HEK293 (cell line): ENCODE results near the gene DUSP10.

Experiments
- CTCF ChIA-PET: fragments of 350-600 bp; formaldehyde crosslinking; extraction: SDS; loops from one replicate; lab custom pipeline; 2021; ENCODE audit warnings: antibody characterized with exemption; lab: Yijun Ruan, JAX
- POLR2A ChIA-PET: fragments of 300-600 bp; formaldehyde crosslinking; extraction: SDS; loops from one replicate; lab custom pipeline; 2020; ENCODE audit warnings: antibody characterized with exemption, inconsistent platforms; lab: Yijun Ruan, JAX
- H3K27ac ChIP-seq: fragments of 200-500 bp; sonication (Bioruptor generic); 2 replicates; pipeline ENCODE4 v1.5.1; 2014; ENCODE audit warnings: low read depth, low read length, control low read depth, inconsistent platforms; ENCODE audit errors: extremely low read depth
- H3K36me3 ChIP-seq, 2 experiments: fragments of 200-500 bp in 1 of 2; sonication (Bioruptor generic) in 1 of 2; 1 replicate in 1 of 2; 2 replicates in 1 of 2; pipeline ENCODE4 v1.5.1; 2014 to 2017; ENCODE audit warnings: inconsistent platforms in 2 of 2, low read length in 2 of 2; ENCODE audit not compliant: control insufficient read depth in 2 of 2, insufficient read depth in 1 of 2
- H3K4me1 ChIP-seq: fragments of 200-500 bp; sonication (Bioruptor generic); 2 replicates; pipeline ENCODE4 v1.5.1; 2014; ENCODE audit warnings: mild to moderate bottlenecking, low read length, inconsistent platforms; ENCODE audit not compliant: control insufficient read depth, insufficient read depth
- H3K4me3 ChIP-seq: 2 replicates; pipeline ENCODE4 v1.5.1; 2011; ENCODE audit warnings: low read depth, mild to moderate bottlenecking, control low read depth, low read length, moderate library complexity
- H3K9me3 ChIP-seq: fragments of 200-500 bp; sonication (Bioruptor generic); 2 replicates; pipeline ENCODE4 v1.5.1; 2014; ENCODE audit warnings: low read depth, low read length, inconsistent platforms; ENCODE audit not compliant: control insufficient read depth, insufficient read depth
- HOXA7 ChIP-seq: sonication (generic); formaldehyde crosslinking; IDR thresholded peaks from 2 replicates; pipeline ENCODE4 v1.8.1; 2022; ENCODE audit warnings: missing genetic modification reagents, borderline replicate concordance
- HOXC10 ChIP-seq: sonication (generic); formaldehyde crosslinking; IDR thresholded peaks from 2 replicates; pipeline ENCODE4 v1.8.1; 2023; ENCODE audit warnings: mild to moderate bottlenecking, missing genetic modification reagents
- IKZF3 ChIP-seq: fragments of 450-650 bp; IDR thresholded peaks from 2 replicates; pipeline ENCODE4 v1.5.0; 2018; ENCODE audit warnings: missing biosample characterization, mild to moderate bottlenecking, missing genetic modification characterization, moderate library complexity
- KLF16 ChIP-seq: fragments of 450-650 bp; formaldehyde crosslinking; IDR thresholded peaks from 2 replicates; pipeline ENCODE4 v1.5.1; 2017; ENCODE audit warnings: missing biosample characterization, missing genetic modification characterization
- MEIS1 ChIP-seq: sonication (generic); formaldehyde crosslinking; IDR thresholded peaks from 2 replicates; pipeline ENCODE4 v1.8.1; 2022; ENCODE audit warnings: missing genetic modification reagents, mild to moderate bottlenecking, borderline replicate concordance
- MYNN ChIP-seq: fragments of 450-650 bp; formaldehyde crosslinking; IDR thresholded peaks from 2 replicates; pipeline ENCODE4 v1.5.1; 2016; ENCODE audit warnings: missing biosample characterization, missing genetic modification characterization, borderline replicate concordance
- SCRT1 ChIP-seq: fragments of 450-650 bp; formaldehyde crosslinking; IDR thresholded peaks from 2 replicates; pipeline ENCODE4 v1.5.1; 2016; ENCODE audit warnings: missing biosample characterization, missing genetic modification characterization, borderline replicate concordance
- SCRT2 ChIP-seq: fragments of 450-650 bp; formaldehyde crosslinking; IDR thresholded peaks from 2 replicates; pipeline ENCODE4 v1.5.1; 2016; ENCODE audit warnings: missing biosample characterization, missing genetic modification characterization
- SP7 ChIP-seq: fragments of 450-650 bp; formaldehyde crosslinking; IDR thresholded peaks from 2 replicates; pipeline ENCODE4 v1.5.1; 2016; ENCODE audit warnings: missing biosample characterization, missing genetic modification characterization
- ZBTB21 ChIP-seq: fragments of 450-650 bp; formaldehyde crosslinking; IDR thresholded peaks from 2 replicates; pipeline ENCODE4 v1.5.1; 2017; ENCODE audit warnings: missing biosample characterization, missing genetic modification characterization
- ZBTB6 ChIP-seq: fragments of 450-650 bp; formaldehyde crosslinking; IDR thresholded peaks from 2 replicates; pipeline ENCODE4 v1.5.1; 2017; ENCODE audit warnings: missing biosample characterization, missing genetic modification characterization
- ZFHX2 ChIP-seq: fragments of 450-650 bp; formaldehyde crosslinking; conservative IDR thresholded peaks from 2 replicates; pipeline ENCODE4 v1.5.1; 2016; ENCODE audit warnings: missing biosample characterization, missing genetic modification characterization
- ZNF114 ChIP-seq: fragments of 450-650 bp; formaldehyde crosslinking; IDR thresholded peaks from 2 replicates; pipeline ENCODE4 v1.5.0; 2017; ENCODE audit warnings: missing biosample characterization, missing genetic modification characterization
- ZNF132 ChIP-seq: fragments of 450-650 bp; formaldehyde crosslinking; IDR thresholded peaks from 2 replicates; pipeline ENCODE4 v1.5.1; 2017; ENCODE audit warnings: missing biosample characterization, missing genetic modification characterization, borderline replicate concordance
- ZNF175 ChIP-seq: fragments of 450-650 bp; formaldehyde crosslinking; IDR thresholded peaks from 2 replicates; pipeline ENCODE4 v1.5.1; 2016; ENCODE audit warnings: missing biosample characterization, missing genetic modification characterization
- ZNF19 ChIP-seq: fragments of 450-650 bp; formaldehyde crosslinking; IDR thresholded peaks from 2 replicates; pipeline ENCODE4; 2016; ENCODE audit warnings: missing biosample characterization, missing genetic modification characterization, low read depth
- ZNF202 ChIP-seq: fragments of 450-650 bp; formaldehyde crosslinking; IDR thresholded peaks from 2 replicates; pipeline ENCODE4 v1.5.1; 2016; ENCODE audit warnings: missing biosample characterization, missing genetic modification characterization, borderline replicate concordance
- ZNF239 ChIP-seq: fragments of 450-650 bp; formaldehyde crosslinking; IDR thresholded peaks from 2 replicates; pipeline ENCODE4 v1.5.1; 2016; ENCODE audit warnings: missing biosample characterization, missing genetic modification characterization
- ZNF354C ChIP-seq: fragments of 450-650 bp; formaldehyde crosslinking; IDR thresholded peaks from 2 replicates; pipeline ENCODE4 v1.5.1; 2016; ENCODE audit warnings: missing biosample characterization, missing genetic modification characterization, low read depth, borderline replicate concordance
- ZNF37A ChIP-seq: fragments of 450-650 bp; IDR thresholded peaks from 2 replicates; pipeline ENCODE4 v1.5.1; 2018; ENCODE audit warnings: missing biosample characterization, missing genetic modification characterization
- ZNF530 ChIP-seq: fragments of 450-650 bp; formaldehyde crosslinking; IDR thresholded peaks from 2 replicates; pipeline ENCODE4 v1.5.1; 2016; ENCODE audit warnings: low read depth, missing biosample characterization, missing genetic modification characterization
- ZNF558 ChIP-seq: fragments of 450-650 bp; formaldehyde crosslinking; IDR thresholded peaks from 2 replicates; pipeline ENCODE4 v1.5.1; 2016; ENCODE audit warnings: missing biosample characterization, missing genetic modification characterization
- ZNF701 ChIP-seq: fragments of 450-650 bp; formaldehyde crosslinking; IDR thresholded peaks from 2 replicates; pipeline ENCODE4 v1.5.1; 2016; ENCODE audit warnings: missing biosample characterization, missing genetic modification characterization
- ZNF830 ChIP-seq: fragments of 450-650 bp; IDR thresholded peaks from 2 replicates; pipeline ENCODE4 v1.5.0; 2018; ENCODE audit warnings: missing biosample characterization, missing genetic modification characterization, low read depth, mild to moderate bottlenecking, moderate library complexity
- ZNF837 ChIP-seq: fragments of 450-650 bp; formaldehyde crosslinking; IDR thresholded peaks from 2 replicates; pipeline ENCODE4 v1.5.1; 2016; ENCODE audit warnings: missing biosample characterization, missing genetic modification characterization
- ZSCAN16 ChIP-seq: fragments of 450-650 bp; formaldehyde crosslinking; IDR thresholded peaks from 2 replicates; pipeline ENCODE4 v1.5.1; 2016; ENCODE audit warnings: missing biosample characterization, missing genetic modification characterization
- TF ChIP-seq, protein P1 (sequence below): fragments of 450-650 bp; formaldehyde crosslinking; IDR thresholded peaks from 2 replicates; pipeline ENCODE4 v1.5.1; 2016; ENCODE audit warnings: missing biosample characterization, missing genetic modification characterization
- TF ChIP-seq, protein P2 (sequence below): fragments of 450-650 bp; formaldehyde crosslinking; IDR thresholded peaks from 2 replicates; pipeline ENCODE4 v1.5.1; 2016; ENCODE audit warnings: missing biosample characterization, missing genetic modification characterization
- TF ChIP-seq, protein P3 (sequence below): fragments of 450-650 bp; formaldehyde crosslinking; conservative IDR thresholded peaks from 2 replicates; pipeline ENCODE4 v1.5.1; 2016; ENCODE audit warnings: low read depth, missing biosample characterization, missing genetic modification characterization

The DUSP10 gene

DNA sequence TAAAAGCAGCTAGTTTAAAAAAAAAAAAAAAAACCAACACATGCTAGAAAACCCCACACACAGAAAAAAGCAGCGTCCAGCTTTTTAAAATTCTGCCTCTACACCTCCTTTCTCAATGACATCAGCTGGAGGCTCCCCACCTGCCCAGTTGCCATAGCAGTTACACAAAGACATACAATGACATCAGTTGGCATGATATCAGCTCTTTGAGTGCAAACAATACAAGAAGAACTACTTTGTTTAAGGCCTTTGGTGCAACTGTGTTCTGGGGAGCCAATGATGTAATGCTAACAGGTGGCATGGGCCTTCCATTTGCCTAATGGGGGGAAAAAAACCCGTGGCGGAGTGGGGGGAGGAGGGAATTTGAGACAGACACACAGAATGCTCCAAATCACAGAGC, 32.9 kb downstream of the DUSP10 start:
- ChIA-PET CTCF (interaction anchor here (0.7 to 1.6 kb wide), 4 partner anchors 35 to 747 kb away, joined by 3 to 4 read pairs (median 3); no protein-coding TSS in a partner anchor), POLR2A (interaction anchor here (0.7 to 3.4 kb wide), 3 partner anchors 9 to 32 kb away, joined by 6 to 16 read pairs (median 15); partner anchors contain the start of gene DUSP10)
- H3K27ac ChIP-seq, result no peak overlapping the region
- H3K36me3 ChIP-seq, result peaks cover 0 to 13% of the 10 kb centered on the region in 2 experiments; a peak in 1 of 3 replicates
- H3K4me3 ChIP-seq, result no peak overlapping the region
- peaks cover 2% of the 10 kb centered on the region; the same call in 1 of the 2 replicates for H3K4me1 ChIP-seq
- no peaks in the 10 kb centered on the region for H3K9me3 ChIP-seq
- TF ChIP-seq HOXA7 (no peak), SCRT2 (tag by site-specific recombination) (peak; percentile 98), ZNF837 (no peak), SCRT1 (peak; percentile 69), MEIS1 (no peak), MYNN (tag by site-specific recombination) (no peak), ZBTB21 (tag by site-specific recombination) (peak; percentile 95), ZNF530 (tag by site-specific recombination) (no peak), ZNF558 (peak; percentile 74), ZNF239 (tag by site-specific recombination) (no peak), ZNF132 (no peak), ZNF354C (no peak), ZSCAN16 (no peak), ZNF202 (tag by site-specific recombination) (no peak), IKZF3 (tag by site-specific recombination) (peak; percentile 45; the same call in 1 of the 2 replicates), ZNF175 (tag by site-specific recombination) (no peak), SP7 (tag by site-specific recombination) (peak; percentile 92), ZNF114 (no peak), ZNF19 (tag by site-specific recombination) (no peak), ZNF37A (tag by site-specific recombination) (no peak), HOXC10 (CRISPR knock-in tag) (no peak), ZNF701 (tag by site-specific recombination) (no peak), KLF16 (tag by site-specific recombination) (0 out of 2 replicates have a peak, but pooled peaks have one; percentile 38), ZFHX2 (tag by site-specific recombination) (no peak), ZNF830 (tag by site-specific recombination) (no peak), ZBTB6 (tag by site-specific recombination) (no peak)
- TF ChIP-seq, protein P1, sequence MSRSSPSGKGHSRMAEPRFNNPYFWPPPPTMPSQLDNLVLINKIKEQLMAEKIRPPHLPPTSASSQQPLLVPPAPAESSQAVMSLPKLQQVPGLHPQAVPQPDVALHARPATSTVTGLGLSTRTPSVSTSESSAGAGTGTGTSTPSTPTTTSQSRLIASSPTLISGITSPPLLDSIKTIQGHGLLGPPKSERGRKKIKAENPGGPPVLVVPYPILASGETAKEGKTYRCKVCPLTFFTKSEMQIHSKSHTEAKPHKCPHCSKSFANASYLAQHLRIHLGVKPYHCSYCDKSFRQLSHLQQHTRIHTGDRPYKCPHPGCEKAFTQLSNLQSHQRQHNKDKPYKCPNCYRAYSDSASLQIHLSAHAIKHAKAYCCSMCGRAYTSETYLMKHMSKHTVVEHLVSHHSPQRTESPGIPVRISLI, result peak; percentile 98
- TF ChIP-seq, protein P2, sequence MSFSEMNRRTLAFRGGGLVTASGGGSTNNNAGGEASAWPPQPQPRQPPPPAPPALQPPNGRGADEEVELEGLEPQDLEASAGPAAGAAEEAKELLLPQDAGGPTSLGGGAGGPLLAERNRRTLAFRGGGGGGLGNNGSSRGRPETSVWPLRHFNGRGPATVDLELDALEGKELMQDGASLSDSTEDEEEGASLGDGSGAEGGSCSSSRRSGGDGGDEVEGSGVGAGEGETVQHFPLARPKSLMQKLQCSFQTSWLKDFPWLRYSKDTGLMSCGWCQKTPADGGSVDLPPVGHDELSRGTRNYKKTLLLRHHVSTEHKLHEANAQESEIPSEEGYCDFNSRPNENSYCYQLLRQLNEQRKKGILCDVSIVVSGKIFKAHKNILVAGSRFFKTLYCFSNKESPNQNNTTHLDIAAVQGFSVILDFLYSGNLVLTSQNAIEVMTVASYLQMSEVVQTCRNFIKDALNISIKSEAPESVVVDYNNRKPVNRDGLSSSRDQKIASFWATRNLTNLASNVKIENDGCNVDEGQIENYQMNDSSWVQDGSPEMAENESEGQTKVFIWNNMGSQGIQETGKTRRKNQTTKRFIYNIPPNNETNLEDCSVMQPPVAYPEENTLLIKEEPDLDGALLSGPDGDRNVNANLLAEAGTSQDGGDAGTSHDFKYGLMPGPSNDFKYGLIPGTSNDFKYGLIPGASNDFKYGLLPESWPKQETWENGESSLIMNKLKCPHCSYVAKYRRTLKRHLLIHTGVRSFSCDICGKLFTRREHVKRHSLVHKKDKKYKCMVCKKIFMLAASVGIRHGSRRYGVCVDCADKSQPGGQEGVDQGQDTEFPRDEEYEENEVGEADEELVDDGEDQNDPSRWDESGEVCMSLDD, result peak; percentile 59
- TF ChIP-seq, protein P3, sequence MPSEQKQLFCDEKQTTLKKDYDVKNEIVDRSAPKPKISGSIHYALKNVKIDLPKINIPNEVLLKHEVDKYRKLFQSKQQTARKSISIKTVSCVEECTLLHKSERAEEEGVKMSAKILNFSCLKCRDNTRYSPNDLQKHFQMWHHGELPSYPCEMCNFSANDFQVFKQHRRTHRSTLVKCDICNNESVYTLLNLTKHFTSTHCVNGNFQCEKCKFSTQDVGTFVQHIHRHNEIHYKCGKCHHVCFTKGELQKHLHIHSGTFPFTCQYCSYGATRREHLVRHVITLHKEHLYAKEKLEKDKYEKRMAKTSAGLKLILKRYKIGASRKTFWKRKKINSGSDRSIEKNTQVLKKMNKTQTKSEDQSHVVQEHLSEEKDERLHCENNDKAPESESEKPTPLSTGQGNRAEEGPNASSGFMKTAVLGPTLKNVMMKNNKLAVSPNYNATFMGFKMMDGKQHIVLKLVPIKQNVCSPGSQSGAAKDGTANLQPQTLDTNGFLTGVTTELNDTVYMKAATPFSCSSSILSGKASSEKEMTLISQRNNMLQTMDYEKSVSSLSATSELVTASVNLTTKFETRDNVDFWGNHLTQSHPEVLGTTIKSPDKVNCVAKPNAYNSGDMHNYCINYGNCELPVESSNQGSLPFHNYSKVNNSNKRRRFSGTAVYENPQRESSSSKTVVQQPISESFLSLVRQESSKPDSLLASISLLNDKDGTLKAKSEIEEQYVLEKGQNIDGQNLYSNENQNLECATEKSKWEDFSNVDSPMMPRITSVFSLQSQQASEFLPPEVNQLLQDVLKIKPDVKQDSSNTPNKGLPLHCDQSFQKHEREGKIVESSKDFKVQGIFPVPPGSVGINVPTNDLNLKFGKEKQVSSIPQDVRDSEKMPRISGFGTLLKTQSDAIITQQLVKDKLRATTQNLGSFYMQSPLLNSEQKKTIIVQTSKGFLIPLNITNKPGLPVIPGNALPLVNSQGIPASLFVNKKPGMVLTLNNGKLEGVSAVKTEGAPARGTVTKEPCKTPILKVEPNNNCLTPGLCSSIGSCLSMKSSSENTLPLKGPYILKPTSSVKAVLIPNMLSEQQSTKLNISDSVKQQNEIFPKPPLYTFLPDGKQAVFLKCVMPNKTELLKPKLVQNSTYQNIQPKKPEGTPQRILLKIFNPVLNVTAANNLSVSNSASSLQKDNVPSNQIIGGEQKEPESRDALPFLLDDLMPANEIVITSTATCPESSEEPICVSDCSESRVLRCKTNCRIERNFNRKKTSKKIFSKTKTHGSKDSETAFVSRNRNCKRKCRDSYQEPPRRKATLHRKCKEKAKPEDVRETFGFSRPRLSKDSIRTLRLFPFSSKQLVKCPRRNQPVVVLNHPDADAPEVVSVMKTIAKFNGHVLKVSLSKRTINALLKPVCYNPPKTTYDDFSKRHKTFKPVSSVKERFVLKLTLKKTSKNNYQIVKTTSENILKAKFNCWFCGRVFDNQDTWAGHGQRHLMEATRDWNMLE, result peak; percentile 41; the same call in 1 of the 2 replicates
